Measurements from ENCODE around the gene GCNT1. TPM values are rescaled to one million over a fixed set of nuclear protein-coding genes. Genes with fewer than 3 reads are reported as not detected.

Gene GCNT1
- total RNA-seq, 1 experiment from 2014 or later: 15.3 TPM

GRCh38 chr9:76462126-76462525 is 3.1 kb downstream of the GCNT1 start:
- intact Hi-C loops (cut with micrococcal nuclease; ENCODE audit: unreplicated experiment): no loop called here
- TF ChIP-seq EZH2 (IDR thresholded peaks at IDR 0.05; ENCODE audit: low read depth) (no peak), CTCF (conservative IDR thresholded peaks at IDR 0.05) (no peak)
- H3K9me2 ChIP-seq (ENCODE audit: insufficient read depth): no peaks in the 10 kb centered on the region
- H3F3A ChIP-seq (ENCODE audit: insufficient read depth, low read depth): no peaks in the 10 kb centered on the region; the same call in none of the 2 replicates
- no TSS peak for BruUV-seq (replicated peaks)
- H3K79me2 ChIP-seq (ENCODE audit: low read depth): 0 out of 2 replicates have a peak, but pooled peaks cover 8% of the 10 kb centered on the region
- H3K36me3 ChIP-seq (ENCODE audit: low read depth): no peaks in the 10 kb centered on the region
- H3K4me2 ChIP-seq: no peak overlapping the region
- no peaks in the 10 kb centered on the region for H3K9me3 ChIP-seq (ENCODE audit: insufficient read depth, low read depth)
- DNase-seq: no peak
- no peak overlapping the region for H3K27ac ChIP-seq
- ChIA-PET CTCF (no interaction called here), POLR2A (ENCODE audit: unreplicated experiment) (interaction anchor here (0.7 kb wide), 1 partner anchor 237 kb away, joined by 3 read pairs; no protein-coding TSS in a partner anchor)
- no peaks in the 10 kb centered on the region for H3K27me3 ChIP-seq (ENCODE audit: insufficient read depth, low read depth)
- peaks cover 9% of the 10 kb centered on the region for H3K4me1 ChIP-seq (replicated peaks; ENCODE audit: insufficient read depth)
- H3K4me3 ChIP-seq: no peak overlapping the region
- no peak overlapping the region for H2AFZ ChIP-seq
- H4K20me1 ChIP-seq (ENCODE audit: insufficient read depth): no peaks in the 10 kb centered on the region

DNA sequence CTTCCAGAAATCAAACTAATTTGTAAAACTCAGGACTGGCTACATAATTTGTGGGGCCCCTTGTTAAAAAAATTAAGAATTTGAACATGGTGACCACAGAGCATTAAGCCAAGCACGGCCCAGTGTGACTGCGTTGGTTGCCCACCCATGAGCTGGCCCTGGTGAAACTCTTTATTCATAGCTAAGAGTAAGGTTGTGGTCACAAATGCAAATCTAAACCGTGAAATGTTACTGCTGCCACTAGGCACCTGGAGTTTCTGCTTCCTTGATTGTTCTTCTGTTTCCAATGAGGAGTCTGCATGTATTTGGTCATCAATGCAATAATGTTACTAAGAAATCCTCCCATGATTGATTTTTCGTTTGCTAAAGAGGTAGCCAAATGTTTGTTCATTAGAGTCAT is 4.2 kb downstream of the GCNT1 start:
- intact Hi-C loops (cut with micrococcal nuclease; ENCODE audit: unreplicated experiment): no loop called here

GRCh38 chr9:76464706-76465105 is 5.7 kb downstream of the GCNT1 start:
- no peak for DNase-seq
- Histone ChIP-seq H3K4me1 (replicated peaks; ENCODE audit: insufficient read depth) (peaks cover 6% of the 10 kb centered on the region), H4K20me1 (ENCODE audit: insufficient read depth) (no peaks in the 10 kb centered on the region), H3K9me2 (ENCODE audit: insufficient read depth) (no peaks in the 10 kb centered on the region), H2AFZ (no peak overlapping the region), H3K4me2 (no peak overlapping the region), H3K27me3 (ENCODE audit: insufficient read depth, low read depth) (no peaks in the 10 kb centered on the region), H3K9me3 (ENCODE audit: insufficient read depth, low read depth) (no peaks in the 10 kb centered on the region), H3K79me2 (ENCODE audit: low read depth) (0 out of 2 replicates have a peak, but pooled peaks cover 8% of the 10 kb centered on the region), H3K36me3 (ENCODE audit: low read depth) (no peaks in the 10 kb centered on the region), H3K4me3 (no peak overlapping the region), H3F3A (ENCODE audit: insufficient read depth, low read depth) (no peaks in the 10 kb centered on the region; the same call in 1 of the 2 replicates), H3K27ac (no peak overlapping the region)
- TF ChIP-seq EZH2 (IDR thresholded peaks at IDR 0.05; ENCODE audit: low read depth) (no peak), CTCF (conservative IDR thresholded peaks at IDR 0.05) (no peak)
- intact Hi-C loops (cut with micrococcal nuclease; ENCODE audit: unreplicated experiment): no loop called here
- ChIA-PET POLR2A (ENCODE audit: unreplicated experiment) (interaction anchor here (0.6 kb wide), 1 partner anchor 166 kb away, joined by 4 read pairs; no protein-coding TSS in a partner anchor), CTCF (no interaction called here)
- no TSS peak for BruUV-seq (replicated peaks)

More for the DNA sequence above, 4.2 kb downstream of the GCNT1 start:
- POLR2A ChIA-PET (ENCODE audit: unreplicated experiment): no interaction called here
- no peak for DNase-seq
- no peak overlapping the region for H3K4me3 ChIP-seq
- H3K9me3 ChIP-seq (ENCODE audit: insufficient read depth, low read depth): no peaks in the 10 kb centered on the region
- H3K9me2 ChIP-seq (ENCODE audit: insufficient read depth): no peaks in the 10 kb centered on the region
- BruUV-seq (replicated peaks): no TSS peak
- no peaks in the 10 kb centered on the region for H3K36me3 ChIP-seq (ENCODE audit: low read depth)
- no peaks in the 10 kb centered on the region for H4K20me1 ChIP-seq (ENCODE audit: insufficient read depth)
- H3K79me2 ChIP-seq (ENCODE audit: low read depth): 0 out of 2 replicates have a peak, but pooled peaks cover 8% of the 10 kb centered on the region
- no peak overlapping the region for H3K4me2 ChIP-seq
- H3K4me1 ChIP-seq (replicated peaks; ENCODE audit: insufficient read depth): peaks cover 9% of the 10 kb centered on the region
- no peak for TF ChIP-seq EZH2 (IDR thresholded peaks at IDR 0.05; ENCODE audit: low read depth)
- TF ChIP-seq CTCF (conservative IDR thresholded peaks at IDR 0.05): no peak
- CTCF ChIA-PET: interaction anchor here (0.7 kb wide), 1 partner anchor 189 kb away, joined by 8 read pairs; no protein-coding TSS in a partner anchor
- H3K27me3 ChIP-seq (ENCODE audit: insufficient read depth, low read depth): no peaks in the 10 kb centered on the region
- H2AFZ ChIP-seq: no peak overlapping the region
- no peaks in the 10 kb centered on the region; the same call in none of the 2 replicates for H3F3A ChIP-seq (ENCODE audit: insufficient read depth, low read depth)
- no peak overlapping the region for H3K27ac ChIP-seq

Measured in PC-9 (cell line).